ENCODE measurements around the gene BID.

DNA sequence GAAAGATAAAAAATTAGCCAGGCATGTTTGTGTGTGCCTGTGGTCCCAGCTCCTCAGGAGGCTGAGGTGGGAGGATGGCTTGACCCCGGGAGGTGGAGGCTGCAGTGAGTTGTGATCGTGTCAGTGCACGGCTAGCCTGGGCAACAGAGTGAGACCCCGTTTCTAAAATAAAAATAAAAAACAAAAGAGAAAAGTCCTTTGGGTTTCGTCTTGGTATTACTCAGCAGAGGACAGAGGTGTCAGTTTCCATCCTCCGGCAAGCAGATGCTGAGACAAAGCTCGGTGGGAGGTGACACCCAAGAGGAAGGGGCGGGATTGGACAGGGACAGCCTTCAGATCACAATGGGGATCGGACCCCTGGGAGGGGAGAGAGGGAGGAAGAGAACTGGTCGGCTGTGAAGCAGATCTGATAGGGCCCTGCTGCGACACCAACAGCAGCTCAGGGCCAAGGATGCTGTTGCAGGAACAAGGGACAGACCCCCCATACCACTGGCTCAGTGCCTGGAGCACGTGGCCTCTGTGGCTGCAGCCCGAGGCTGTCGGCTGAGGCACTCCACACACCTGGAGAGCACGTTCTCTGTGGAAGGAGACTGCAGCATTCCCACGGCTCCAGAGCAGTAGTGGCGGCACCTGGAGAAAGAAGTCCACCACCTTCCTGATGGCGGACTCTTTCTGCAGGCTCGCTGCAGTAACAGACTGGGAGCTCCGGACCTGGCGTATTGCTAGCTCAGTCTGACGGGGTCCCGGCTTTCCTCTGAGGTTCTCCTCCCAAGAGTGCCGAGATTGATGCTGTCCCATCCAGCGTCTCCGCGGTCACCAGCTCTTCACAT, 5.2 kb upstream of the BID start:
- TF ChIP-seq EZH2 (IDR thresholded peaks at IDR 0.05) (no peak), EZH2phosphoT487 (IDR thresholded peaks at IDR 0.05) (no peak)
- TF ChIP-seq, protein P1, sequence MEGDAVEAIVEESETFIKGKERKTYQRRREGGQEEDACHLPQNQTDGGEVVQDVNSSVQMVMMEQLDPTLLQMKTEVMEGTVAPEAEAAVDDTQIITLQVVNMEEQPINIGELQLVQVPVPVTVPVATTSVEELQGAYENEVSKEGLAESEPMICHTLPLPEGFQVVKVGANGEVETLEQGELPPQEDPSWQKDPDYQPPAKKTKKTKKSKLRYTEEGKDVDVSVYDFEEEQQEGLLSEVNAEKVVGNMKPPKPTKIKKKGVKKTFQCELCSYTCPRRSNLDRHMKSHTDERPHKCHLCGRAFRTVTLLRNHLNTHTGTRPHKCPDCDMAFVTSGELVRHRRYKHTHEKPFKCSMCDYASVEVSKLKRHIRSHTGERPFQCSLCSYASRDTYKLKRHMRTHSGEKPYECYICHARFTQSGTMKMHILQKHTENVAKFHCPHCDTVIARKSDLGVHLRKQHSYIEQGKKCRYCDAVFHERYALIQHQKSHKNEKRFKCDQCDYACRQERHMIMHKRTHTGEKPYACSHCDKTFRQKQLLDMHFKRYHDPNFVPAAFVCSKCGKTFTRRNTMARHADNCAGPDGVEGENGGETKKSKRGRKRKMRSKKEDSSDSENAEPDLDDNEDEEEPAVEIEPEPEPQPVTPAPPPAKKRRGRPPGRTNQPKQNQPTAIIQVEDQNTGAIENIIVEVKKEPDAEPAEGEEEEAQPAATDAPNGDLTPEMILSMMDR (IDR thresholded peaks at IDR 0.05): no peak

Data from neural progenitor cell (in vitro differentiated cells).